GM18505 (cell line): ENCODE results near the gene PDZK1.

Experiments used
- ATAC-seq: cut with Tn5 transposase; IDR thresholded peaks from one replicate; pipeline ENCODE4 v1.9.1; 2021; ENCODE audit not compliant: unreplicated experiment
- POLR2A ChIP-seq: IDR thresholded peaks from 4 replicates; pipeline ENCODE4 v1.6.1; 2011; ENCODE audit warnings: borderline replicate concordance; ENCODE audit not compliant: insufficient read depth, insufficient read length; ENCODE audit errors: extremely low read depth

The PDZK1 gene

DNA sequence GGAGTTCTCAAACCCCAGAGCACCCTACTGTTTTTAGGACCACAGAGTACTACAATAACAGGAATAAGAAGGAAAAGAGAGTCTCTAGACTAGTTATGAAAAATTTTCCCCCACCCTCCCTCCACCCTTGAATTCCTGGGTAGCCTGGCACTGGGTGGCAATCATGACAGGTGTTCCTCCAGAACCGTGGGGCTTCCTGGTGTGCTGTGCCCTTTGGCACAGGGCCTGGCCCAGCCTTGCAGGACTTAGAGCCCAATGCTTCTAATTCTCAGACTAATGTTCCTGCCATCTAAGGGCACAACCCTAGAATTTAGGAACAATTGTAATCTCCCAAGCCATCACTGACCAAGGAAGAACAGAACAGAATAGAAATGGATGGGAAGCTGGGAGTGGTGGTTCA, 10.7 kb upstream of the PDZK1 start:
- no peak for TF ChIP-seq POLR2A
- ATAC-seq = no peak

DNA sequence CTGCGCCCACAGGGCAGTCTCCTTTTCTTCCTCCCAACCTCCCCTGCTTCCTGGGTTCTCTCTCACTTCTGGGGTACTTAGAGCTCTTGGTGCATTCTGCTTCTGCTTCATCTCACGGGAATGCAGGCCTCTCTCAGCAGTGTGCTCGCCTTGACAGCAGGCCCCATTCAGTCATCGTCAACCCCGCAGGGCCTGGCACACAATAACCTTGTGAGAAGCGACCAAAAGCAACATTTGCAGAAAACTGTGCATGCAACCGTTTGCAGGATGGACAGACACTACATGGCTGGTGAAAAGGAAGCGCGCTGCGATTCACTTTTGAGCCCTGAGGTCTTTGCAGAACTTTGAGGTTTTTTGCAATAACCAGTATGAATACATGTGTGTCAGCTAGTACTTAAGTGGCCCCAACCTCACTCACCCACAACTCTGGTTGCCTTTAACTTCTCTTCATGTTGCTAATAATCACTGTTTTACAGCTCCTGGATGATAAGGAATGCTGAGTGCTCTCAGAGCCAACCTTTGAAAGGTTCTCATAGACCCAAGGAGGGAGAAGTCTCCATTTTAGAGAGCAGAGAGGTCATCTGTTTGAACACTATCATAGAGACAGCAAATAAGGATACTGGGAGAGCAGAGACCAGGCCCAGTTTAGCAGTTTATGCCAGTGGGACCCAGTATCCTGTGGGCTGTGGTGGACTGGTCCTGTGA, 9.6 kb upstream of the PDZK1 start:
- TF ChIP-seq POLR2A = no peak
- ATAC-seq = no peak

GRCh38 chr1:145714524-145715111, 7.5 kb upstream of the PDZK1 start:
- no peak for TF ChIP-seq POLR2A
- ATAC-seq = no peak

DNA sequence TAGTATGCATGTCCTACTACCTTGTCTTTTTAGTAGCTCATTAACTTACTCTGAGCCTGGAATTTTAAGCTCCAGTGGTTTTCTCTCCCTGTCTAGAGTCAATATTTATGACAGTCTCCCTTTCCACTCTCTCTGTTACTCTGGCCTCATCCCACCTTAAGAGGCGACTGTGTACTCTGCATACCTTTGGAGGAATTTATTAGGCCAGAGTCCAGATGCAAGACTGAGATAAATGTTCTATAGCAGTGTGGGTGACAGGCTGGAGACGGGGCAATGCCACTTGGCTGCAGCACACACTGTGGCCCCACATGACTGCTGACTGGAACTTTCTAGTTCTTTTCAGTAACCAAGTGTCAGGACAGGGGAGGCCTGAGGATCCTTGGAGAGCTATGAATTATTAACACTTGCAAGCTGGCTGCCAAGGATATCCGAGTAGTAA, 4.1 kb upstream of the PDZK1 start:
- TF ChIP-seq POLR2A = no peak
- ATAC-seq = no peak

- TF ChIP-seq POLR2A = no peak
- ATAC-seq = no peak
Measured at GRCh38 chr1:145710291-145711027, 3.3 kb upstream of the PDZK1 start.

GRCh38 chr1:145708063-145708462, 895 bp upstream of the PDZK1 start:
- TF ChIP-seq POLR2A = no peak
- ATAC-seq = no peak

DNA sequence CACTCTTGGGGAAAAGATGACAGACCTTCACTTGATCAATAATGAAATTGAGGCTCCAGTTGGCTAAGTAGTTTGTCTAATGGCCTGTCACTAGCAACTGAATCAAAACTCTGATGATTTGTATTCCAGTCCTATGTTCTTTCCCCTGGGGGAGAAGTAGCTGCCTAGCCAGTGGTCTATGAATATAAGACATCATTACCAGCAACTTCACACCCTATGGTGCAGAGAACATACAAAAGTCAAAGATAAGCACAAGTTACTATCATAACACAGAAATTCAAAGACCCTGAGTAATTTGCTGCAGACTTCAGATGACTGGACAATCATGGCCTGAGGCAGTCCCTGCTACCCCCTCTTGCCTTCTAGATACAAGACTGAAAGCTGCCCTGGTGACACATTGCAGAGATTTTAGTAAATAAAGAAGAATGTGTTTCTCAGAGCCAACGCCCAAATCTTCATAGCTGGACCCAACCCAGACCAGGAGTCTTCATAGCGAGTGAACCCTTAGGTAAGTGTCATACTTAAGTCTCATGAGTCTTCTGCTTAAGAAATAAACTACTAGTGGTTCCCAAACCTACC, 993 bp downstream of the PDZK1 start:
- ATAC-seq = no peak
- TF ChIP-seq POLR2A = no peak

GRCh38 chr1:145705622-145706021, 1.5 kb downstream of the PDZK1 start:
- no peak for TF ChIP-seq POLR2A
- ATAC-seq = no peak

- no peak for ATAC-seq
- no peak for TF ChIP-seq POLR2A
Measured at GRCh38 chr1:145702826-145703225, 4.3 kb downstream of the PDZK1 start.

- TF ChIP-seq POLR2A = no peak
Measured at GRCh38 chr1:145702052-145702451, 5.1 kb downstream of the PDZK1 start.

GRCh38 chr1:145701306-145701862, 5.8 kb downstream of the PDZK1 start:
- no peak for TF ChIP-seq POLR2A
- ATAC-seq = no peak

More at GRCh38 chr1:145702052-145702451, 5.1 kb downstream of the PDZK1 start:
- no peak for ATAC-seq

DNA sequence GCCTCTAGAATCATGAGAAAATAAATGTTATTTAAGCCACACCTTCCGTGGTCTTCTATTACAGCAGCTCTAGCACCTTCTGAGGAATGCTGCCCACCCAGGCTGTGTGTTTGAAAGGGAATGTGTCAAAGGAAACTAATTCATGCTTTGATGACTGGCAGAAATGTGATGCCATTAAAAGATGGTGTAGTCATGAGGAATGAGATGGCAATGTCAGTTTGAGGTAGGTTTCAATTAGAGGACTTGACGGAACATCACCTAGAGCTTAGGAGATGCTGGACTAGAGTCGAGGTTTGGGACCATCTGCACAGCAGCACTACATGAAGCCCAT, 10.6 kb downstream of the PDZK1 start:
- no peak for TF ChIP-seq POLR2A
- ATAC-seq = no peak
